RWPE2 (cell line): ENCODE data around the gene LNPK.
A peak's percentile ranks its signal among the peaks of the same experiment; 100 is the strongest.

Experiments
- ATAC-seq: fragments of 200-7000 bp; cut with Tn5 transposase; 3 replicates; pipeline ENCODE4 v1.9.1; 2021; ENCODE audit warnings: low read depth
- DNase-seq: peaks from one replicate; pipeline ENCODE4 v3.0.0-alpha.2; 2020; ENCODE audit warnings: low spot score
- H3K27ac ChIP-seq: fragments of 450-650 bp; 2 replicates; pipeline ENCODE4 v1.5.1; 2017; ENCODE audit warnings: mild to moderate bottlenecking; ENCODE audit not compliant: poor library complexity, severe bottlenecking
- H3K27me3 ChIP-seq: fragments of 250-450 bp; sonication (Bioruptor Pico); 2 replicates; pipeline ENCODE4 v1.5.1; 2021; ENCODE audit warnings: mild to moderate bottlenecking, moderate library complexity; ENCODE audit not compliant: insufficient read depth, poor library complexity, severe bottlenecking
- H3K36me3 ChIP-seq: fragments of 250-450 bp; sonication (Bioruptor Pico); 2 replicates; pipeline ENCODE4 v1.5.1; 2020; ENCODE audit warnings: low read depth, mild to moderate bottlenecking, moderate library complexity
- H3K4me1 ChIP-seq: fragments of 250-450 bp; sonication (Bioruptor Pico); 2 replicates; pipeline ENCODE4 v1.5.1; 2021; ENCODE audit warnings: mild to moderate bottlenecking, moderate library complexity; ENCODE audit not compliant: insufficient read depth, poor library complexity, severe bottlenecking
- H3K4me3 ChIP-seq: fragments of 250-450 bp; sonication (Bioruptor Pico); 2 replicates; pipeline ENCODE4 v1.5.1; 2021; ENCODE audit warnings: mild to moderate bottlenecking, moderate library complexity; ENCODE audit not compliant: severe bottlenecking
- H3K9me3 ChIP-seq: fragments of 250-450 bp; sonication (Bioruptor Pico); 2 replicates; pipeline ENCODE4 v1.5.1; 2021; ENCODE audit warnings: mild to moderate bottlenecking, moderate library complexity; ENCODE audit not compliant: severe bottlenecking
- TF ChIP-seq, protein P1 (sequence below): fragments of 450-650 bp; IDR thresholded peaks from one replicate; pipeline ENCODE4 v1.5.1; 2017; ENCODE audit warnings: mild to moderate bottlenecking, moderate library complexity; ENCODE audit not compliant: poor library complexity, severe bottlenecking

Gene LNPK

DNA sequence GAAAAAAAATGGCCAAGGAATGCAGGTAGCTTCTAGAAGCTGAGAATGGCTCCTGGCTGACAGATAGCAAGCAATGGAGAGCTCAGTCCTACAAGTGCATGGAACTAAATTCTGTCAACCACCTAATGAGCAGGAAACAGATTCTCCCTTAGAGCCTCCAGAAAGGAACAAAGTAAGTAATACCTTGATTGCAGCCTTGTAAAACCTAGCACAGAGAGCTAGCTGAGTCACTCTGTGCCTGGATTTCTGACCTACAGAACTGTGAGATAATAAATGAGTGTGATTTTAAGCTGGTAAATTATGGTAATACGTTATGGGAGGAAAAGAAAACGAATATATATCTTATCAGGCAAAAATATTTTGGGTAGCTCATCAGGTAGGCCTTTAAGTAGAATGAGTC is 7.4 kb upstream of the LNPK start:
- Histone ChIP-seq H3K9me3 (no peaks in the 10 kb centered on the region), H3K4me1 (no peaks in the 10 kb centered on the region), H3K36me3 (no peaks in the 10 kb centered on the region), H3K27ac (no peak overlapping the region), H3K4me3 (no peak overlapping the region), H3K27me3 (no peaks in the 10 kb centered on the region)
- no peak for ATAC-seq
- TF ChIP-seq, protein P1, sequence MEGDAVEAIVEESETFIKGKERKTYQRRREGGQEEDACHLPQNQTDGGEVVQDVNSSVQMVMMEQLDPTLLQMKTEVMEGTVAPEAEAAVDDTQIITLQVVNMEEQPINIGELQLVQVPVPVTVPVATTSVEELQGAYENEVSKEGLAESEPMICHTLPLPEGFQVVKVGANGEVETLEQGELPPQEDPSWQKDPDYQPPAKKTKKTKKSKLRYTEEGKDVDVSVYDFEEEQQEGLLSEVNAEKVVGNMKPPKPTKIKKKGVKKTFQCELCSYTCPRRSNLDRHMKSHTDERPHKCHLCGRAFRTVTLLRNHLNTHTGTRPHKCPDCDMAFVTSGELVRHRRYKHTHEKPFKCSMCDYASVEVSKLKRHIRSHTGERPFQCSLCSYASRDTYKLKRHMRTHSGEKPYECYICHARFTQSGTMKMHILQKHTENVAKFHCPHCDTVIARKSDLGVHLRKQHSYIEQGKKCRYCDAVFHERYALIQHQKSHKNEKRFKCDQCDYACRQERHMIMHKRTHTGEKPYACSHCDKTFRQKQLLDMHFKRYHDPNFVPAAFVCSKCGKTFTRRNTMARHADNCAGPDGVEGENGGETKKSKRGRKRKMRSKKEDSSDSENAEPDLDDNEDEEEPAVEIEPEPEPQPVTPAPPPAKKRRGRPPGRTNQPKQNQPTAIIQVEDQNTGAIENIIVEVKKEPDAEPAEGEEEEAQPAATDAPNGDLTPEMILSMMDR: no peak
- no peak for DNase-seq

DNA sequence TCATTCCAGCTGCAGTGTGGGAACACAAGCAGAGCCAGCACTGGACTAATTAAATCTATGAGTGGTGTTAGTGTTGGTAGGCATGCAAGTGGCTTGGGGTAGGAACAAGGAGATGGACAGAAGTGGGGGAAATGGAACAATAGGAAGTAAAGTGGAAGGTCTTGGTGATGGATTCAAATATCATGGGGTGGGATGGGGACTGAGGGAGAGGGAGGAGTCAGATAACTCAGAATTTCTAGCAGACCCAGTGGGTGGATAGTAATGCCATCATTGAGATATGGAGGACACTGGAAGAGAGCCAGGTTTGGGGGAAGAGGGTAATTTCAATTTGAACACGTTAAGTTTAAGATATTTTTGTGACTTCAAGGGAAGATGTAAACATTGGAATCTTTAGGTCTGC is 2.9 kb upstream of the LNPK start:
- TF ChIP-seq, protein P1: no peak
- ATAC-seq: no peak
- Histone ChIP-seq H3K4me1 (peaks cover 7% of the 10 kb centered on the region), H3K27ac (no peak overlapping the region), H3K4me3 (no peak overlapping the region), H3K9me3 (no peaks in the 10 kb centered on the region), H3K36me3 (no peaks in the 10 kb centered on the region), H3K27me3 (no peaks in the 10 kb centered on the region)
- no peak for DNase-seq

DNA sequence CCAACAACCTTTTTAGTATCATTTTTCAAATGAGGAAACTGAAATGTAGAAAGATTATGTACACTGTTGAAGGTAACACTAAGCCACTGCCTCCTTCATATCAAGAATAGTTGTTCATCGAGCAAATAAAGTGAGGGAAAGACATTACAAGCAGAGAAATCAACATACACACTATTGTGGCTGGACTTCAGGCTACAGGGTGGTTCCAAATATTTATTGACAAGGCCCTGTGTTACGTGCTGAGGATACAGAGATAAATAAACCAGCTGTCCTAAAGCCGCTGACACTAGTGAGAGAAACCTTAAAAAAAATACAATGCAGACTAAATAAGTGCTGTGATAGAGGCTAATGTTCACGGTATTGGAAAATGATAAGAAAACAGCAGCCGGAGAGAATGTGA is 1.9 kb upstream of the LNPK start:
- Histone ChIP-seq H3K36me3 (no peaks in the 10 kb centered on the region), H3K9me3 (no peaks in the 10 kb centered on the region), H3K4me3 (no peak overlapping the region), H3K4me1 (peaks cover 7% of the 10 kb centered on the region), H3K27ac (no peak overlapping the region), H3K27me3 (no peaks in the 10 kb centered on the region)
- TF ChIP-seq, protein P1: no peak
- ATAC-seq (no peak), DNase-seq (no peak)

DNA sequence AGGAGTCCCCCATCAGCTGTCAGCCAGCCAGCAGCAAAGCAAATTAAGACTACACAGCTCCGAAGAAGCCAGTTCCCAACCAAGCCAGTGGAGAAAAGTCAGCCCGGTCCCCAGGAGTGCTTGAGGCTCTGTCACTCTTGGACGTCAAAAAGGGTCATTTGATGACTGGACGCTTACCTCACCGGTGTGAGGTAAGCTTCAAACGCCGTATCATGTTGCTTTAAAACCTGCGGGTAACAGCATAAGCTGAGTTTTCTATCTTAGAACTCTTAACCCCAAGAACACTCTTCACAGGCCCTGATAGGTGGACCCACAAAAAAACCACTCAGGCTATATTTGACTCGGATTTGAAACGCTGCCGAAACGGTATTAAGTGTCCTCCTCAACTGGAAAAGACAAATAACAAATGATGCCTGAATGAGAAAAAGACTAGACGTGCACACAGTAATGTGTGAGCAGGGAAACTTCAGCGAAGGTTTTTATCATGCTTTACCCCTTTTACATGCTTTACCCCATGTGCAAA is 682 bp upstream of the LNPK start:
- no peaks in the 10 kb centered on the region for H3K9me3 ChIP-seq
- peaks cover 7% of the 10 kb centered on the region for H3K4me1 ChIP-seq
- no peak for DNase-seq
- H3K27ac ChIP-seq: peak overlapping the region; percentile 47
- no peaks in the 10 kb centered on the region for H3K36me3 ChIP-seq
- no peaks in the 10 kb centered on the region for H3K27me3 ChIP-seq
- TF ChIP-seq, protein P1: no peak
- peak overlapping the region; percentile 87 for H3K4me3 ChIP-seq
- peak; percentile 13 for ATAC-seq

DNA sequence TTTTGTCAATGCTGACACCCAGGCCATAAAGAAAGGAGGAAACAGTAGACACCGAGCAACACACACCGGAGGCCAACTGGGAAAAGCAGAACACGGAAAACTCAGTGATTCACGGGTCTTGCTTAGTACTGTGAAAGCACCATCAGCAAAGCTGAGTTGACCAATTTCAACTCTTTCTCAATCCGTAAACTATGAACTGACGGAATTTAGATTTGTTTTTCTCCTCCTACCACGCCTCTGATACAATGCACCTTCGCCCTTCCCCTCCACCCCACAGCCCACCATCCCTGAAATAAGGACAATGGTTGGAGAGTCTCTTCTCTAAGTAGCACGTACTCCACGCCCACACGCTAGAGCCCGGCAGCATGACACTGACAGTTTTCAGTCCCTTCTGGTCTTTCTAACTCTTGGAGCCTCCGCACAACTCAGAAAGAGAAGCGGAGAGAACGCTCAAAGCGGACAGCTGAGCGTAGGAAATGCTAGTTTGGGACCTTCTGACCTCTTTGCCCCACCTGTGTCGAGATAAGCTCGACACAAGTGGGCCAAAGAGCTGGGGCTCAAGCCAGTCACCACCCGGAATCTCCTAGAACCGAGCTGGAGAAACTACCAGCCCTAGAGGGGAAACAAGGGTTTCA is 669 bp downstream of the LNPK start:
- ATAC-seq: peak; percentile 55
- Histone ChIP-seq H3K4me1 (peaks cover 7% of the 10 kb centered on the region), H3K27me3 (no peaks in the 10 kb centered on the region), H3K9me3 (no peaks in the 10 kb centered on the region), H3K4me3 (peak overlapping the region; percentile 87), H3K36me3 (no peaks in the 10 kb centered on the region), H3K27ac (peak overlapping the region; percentile 47)
- TF ChIP-seq, protein P1: no peak
- DNase-seq: no peak
